Stimulated activated CD4-positive, alpha-beta T cell treated with anti-CD3 and anti-CD28 coated beads, Interleukin-2, amount 100 ng/mL, for 4 hours (primary cell): ENCODE results near the gene NAV3.

Experiments used
- DNase-seq: peaks from one replicate; pipeline ENCODE4 v3.0.0-alpha.2; 2020; ENCODE audit warnings: low read depth

The NAV3 gene

GRCh38 chr12:77842430-77842829 lies 11.7 kb downstream of the NAV3 start:
- no peak for DNase-seq

DNA sequence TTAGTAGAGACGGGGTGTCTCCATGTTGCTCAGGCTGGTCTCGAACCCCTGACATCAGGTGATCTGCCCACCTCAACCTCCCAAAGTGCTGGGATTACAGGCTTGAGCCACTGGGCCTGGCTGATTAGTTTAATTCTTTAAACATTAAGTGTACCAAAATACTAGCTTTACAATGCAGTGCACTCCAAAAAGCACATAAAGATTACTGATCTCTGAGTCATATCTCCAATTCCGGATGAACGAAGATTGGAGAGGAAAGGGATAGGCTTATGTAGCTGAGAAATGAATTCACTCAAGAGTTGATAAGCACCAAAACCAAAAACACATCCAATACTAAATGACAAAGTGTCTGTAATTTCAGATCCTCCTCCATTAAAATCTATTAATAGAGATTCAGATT lies 15.1 kb downstream of the NAV3 start:
- DNase-seq, result no peak

GRCh38 chr12:77847060-77847541 lies 16.4 kb downstream of the NAV3 start:
- no peak for DNase-seq

DNA sequence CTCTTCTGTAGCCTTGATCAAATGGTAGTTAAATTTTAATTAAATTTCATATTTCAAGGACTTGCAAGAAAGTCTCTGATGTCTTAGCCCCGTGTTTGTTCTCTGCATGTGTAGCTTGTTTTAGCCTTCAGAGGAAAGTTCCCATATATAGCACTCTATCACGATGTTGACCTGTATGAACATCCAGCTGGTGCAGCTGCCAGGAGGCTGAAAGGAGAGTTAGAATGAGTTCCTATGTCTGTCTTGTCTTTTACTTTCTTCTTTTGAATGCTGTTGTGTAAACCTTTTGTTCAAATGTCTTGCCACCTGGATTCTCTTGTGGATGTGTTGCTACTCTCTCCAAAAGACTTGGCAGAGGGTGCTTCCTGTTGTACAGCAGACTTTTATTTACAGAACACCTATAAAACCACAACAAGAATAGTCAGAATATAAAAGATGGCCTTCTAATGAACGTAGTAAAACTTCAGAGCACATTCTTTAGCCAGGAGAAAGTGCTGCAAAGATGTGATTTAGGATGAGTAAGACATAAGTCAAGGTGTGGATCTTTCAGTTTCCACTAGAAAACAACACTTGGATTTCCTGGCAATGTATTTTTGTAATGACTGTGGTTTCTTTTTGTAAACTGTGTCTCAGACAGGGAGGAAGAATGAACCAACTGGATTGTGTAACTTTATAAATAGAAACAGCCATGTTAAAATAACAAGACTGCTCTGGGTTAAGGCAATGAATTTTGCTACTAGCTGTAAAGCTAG lies 17.2 kb downstream of the NAV3 start:
- no peak for DNase-seq

GRCh38 chr12:77850129-77850528 lies 19.4 kb downstream of the NAV3 start:
- no peak for DNase-seq

GRCh38 chr12:77850698-77851097 lies 20.0 kb downstream of the NAV3 start:
- DNase-seq, result no peak

- DNase-seq, result no peak
Measured at GRCh38 chr12:77855548-77855947, 24.9 kb downstream of the NAV3 start.

DNA sequence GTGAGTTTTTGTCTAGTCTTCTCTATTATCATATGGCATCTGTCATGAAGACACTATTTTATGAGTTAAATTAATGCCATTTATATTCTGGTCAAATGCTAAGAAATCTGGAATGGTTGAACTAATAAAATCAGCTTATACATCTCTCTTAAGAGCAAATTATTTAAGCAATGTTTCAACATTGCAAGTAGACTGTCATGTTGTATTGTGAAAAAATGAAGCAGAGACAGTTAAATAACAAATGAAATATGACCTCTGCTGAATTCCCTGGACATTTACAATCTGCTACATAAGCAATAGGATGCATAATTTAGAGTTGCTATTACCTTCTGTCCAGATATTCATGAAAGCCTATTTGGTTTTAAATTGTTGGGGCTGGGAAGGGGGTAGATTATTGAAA lies 30.6 kb downstream of the NAV3 start:
- DNase-seq, result no peak

DNA sequence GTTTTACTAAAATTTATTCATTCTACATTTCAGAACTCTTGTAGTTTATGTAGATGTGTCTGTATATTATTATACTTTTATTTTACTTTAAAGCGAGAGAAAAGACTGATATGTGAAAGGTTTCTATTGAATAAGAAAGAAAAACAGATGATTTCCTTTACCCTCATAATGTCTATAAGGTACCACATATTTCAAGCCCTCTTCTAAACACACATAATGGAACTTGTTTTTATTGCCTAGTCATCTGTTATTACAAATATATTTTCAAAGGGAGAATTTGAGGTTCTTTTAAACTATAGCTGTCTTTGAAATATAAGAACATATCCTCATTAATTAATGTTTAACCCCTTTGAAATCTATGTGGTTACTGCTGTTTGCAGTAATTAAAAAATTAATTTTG lies 34.5 kb downstream of the NAV3 start:
- DNase-seq, result no peak

DNA sequence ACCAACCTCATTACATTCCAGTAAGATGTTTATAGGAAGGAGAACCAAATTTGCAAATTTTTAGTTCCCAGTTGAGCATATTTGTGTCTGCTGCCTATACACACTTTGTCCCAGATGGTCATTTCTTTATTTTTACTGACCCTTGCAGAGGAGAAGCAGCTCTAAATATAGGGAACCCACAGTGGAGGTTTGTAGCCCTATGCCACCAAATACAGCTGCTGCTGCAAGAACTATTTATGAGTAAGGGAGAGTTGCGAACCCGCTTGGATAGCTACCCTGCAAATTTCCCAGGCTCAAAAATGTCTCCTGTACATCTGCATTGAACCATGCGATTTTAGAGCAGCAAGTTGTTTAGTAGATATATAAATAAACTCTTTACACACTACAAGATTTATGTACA lies 48.2 kb downstream of the NAV3 start:
- no peak for DNase-seq

GRCh38 chr12:77882709-77883108 lies 52.0 kb downstream of the NAV3 start:
- DNase-seq, result no peak

GRCh38 chr12:77888611-77889010 lies 57.9 kb downstream of the NAV3 start:
- no peak for DNase-seq

GRCh38 chr12:77891518-77892147 lies 60.9 kb downstream of the NAV3 start:
- no peak for DNase-seq

GRCh38 chr12:77893918-77894317 lies 63.2 kb downstream of the NAV3 start:
- DNase-seq, result no peak

DNA sequence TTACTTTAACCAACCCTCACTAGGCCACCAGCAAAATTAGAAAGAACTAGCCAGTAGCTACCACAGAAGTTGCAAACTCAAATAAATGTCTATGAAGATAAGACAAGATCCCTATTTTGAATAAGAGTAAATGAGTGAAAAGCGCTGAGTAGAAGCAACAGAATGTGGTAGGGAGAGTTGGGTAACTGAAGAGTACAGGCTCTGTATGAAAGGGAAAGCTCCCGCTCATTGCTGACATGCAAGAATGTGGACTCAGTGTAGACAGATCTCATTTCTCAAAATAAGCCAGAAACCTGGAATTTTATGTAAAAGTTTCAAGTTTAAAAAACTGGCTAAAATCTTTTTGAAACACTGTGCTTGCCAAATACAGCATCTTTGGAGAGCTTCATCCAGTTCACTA lies 63.9 kb downstream of the NAV3 start:
- DNase-seq, result no peak

- DNase-seq, result no peak
Measured at GRCh38 chr12:77895699-77896098, 65.0 kb downstream of the NAV3 start.

DNA sequence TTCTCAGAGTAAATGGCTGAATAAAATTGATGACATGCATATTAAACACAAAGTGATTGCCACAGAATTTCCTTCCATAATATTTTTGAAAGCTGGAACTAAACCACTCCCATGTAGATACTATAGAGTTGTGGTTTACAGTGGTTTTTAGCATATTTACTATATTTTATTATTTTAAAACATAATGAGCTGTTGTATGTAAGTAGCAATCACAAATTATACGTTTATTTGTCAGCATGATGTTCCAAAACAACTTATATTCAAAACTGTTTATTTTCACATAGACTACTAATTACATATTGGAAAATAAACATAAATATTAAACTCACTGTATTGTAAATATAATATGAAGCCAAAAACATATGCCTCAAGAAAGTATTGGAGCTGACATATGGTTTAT lies 77.2 kb downstream of the NAV3 start:
- no peak for DNase-seq

DNA sequence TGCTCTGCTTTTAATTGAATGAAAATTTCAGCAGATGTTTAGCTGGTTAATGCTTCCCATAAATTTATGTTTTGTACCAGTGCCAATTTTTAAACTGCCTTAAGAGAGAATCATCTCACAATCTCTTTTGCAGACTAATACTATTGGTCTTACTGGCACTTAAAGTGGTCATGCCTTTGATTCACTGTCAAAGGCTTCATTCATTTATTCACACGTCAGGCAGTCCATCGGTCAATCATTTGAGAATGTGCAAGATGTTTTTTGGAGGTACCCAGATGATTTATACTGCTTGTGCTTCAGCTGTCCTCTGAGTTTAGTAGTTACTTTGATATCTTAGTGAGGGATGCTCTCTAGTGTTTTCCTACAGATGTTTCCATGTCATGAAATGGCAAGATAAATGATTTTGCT lies 83.4 kb downstream of the NAV3 start:
- no peak for DNase-seq

DNA sequence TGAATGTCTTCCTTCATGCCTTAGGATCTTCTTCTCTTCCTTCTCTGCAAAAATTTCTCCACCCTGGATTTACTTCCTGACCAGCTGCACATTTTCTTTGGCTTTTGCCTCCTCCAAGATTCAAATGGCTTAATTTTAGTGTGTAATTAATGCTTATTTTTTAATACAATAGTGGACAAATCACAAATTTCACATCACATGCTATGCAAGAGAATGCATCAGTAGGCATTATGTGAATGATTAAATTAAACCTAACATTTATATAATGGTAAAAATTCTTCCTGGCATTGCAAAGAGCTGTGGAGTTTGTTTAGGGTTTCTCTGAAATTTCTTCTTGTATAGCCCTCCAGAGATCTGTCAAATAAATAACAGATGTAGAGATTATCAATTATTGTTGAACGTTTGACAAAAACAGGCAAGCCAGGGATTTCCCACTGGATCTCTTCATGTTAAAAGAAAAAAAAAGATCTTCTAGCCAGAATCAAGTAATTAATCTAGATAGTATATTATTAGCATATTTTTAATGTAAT lies 84.4 kb downstream of the NAV3 start:
- no peak for DNase-seq

DNA sequence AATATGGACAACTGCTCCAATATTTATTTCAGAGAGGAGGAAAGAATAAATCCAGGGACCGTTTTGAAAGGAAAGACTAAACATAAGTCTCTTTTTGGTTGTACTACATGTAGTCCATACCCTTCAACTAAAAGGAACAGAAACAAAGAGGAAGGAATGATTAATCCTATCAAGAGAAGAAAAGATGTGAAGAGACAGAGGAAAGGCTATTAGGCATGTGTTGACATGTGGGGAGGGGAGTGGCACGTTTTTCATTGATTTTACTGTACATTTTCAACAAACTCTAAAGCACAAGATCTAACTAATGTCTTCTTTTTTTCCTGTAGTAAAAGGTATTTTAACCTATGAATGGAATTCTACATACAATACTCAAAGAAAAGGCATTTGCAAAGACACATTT lies 85.6 kb downstream of the NAV3 start:
- DNase-seq, result no peak

DNA sequence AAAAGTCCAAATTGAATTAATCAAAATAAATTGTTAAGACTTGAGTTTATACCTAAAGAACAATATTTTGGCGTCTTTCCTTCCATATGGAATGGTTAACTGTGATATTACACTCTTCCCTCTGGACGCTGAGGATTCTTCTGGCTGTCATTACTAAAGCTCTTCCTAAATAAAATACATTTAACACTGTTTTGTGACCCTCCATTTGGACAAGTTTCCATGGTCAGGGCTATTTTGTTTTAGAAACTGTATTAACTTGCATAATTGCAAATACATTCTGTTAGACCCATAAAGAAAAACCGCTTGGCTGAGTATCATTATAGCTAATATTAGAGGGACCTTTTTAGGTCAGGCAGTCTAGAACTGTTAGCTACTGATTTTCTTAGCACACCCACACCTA lies 87.4 kb downstream of the NAV3 start:
- DNase-seq, result no peak

DNA sequence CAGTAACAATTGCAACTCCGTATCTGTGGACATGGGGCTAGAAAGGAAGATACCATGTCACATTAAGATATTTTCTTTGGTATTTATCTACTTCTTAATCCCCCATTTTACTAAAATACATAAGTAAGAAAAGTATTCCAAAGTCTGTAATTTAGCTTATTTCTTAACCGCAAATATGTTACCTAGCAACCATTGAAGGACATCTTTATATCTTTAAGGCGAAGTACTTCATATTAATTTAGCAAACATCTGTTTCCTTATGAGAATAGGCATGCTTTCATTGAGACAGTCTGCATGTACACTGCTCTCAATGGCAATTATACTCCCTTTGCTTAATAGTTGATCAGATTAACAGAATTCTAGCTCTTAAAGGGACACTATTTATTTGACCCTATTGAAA lies 88.8 kb downstream of the NAV3 start:
- DNase-seq, result no peak

DNA sequence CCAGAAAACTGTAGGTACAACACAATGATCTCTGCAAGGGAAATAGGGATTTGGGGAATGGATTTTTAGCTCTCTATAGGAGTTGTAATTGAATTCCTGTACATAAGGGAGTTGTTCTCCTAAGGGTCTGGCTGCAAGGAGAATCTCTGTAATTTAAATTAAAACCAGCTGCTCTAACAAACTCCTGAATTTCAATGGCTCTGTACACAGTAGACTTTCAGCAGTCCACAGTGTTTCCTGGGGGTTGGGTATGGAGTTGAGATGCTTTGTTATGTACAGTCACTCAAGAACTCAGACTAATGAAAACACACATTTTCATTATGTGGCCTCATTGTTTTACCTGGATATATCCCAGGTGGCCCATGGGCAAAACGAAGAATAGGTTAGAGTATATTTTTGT lies 93.2 kb downstream of the NAV3 start:
- DNase-seq, result no peak

- DNase-seq, result no peak
Measured at GRCh38 chr12:77924703-77925102, 94.0 kb downstream of the NAV3 start.
